Suppressor macrophage treated with lipopolysaccharide for 1 hour (primary cell): ENCODE results near the gene CDC42BPA.
"Not testable (repeated sequence)": the region's sequence is repeated elsewhere in the genome, so short reads cannot be mapped to it uniquely, and the experiment has no call there.

Source experiments
- DNase-seq, 3 donors: peaks; one replicate each; pipeline ENCODE4 v3.0.0-alpha.2; 2020 to 2022

Gene CDC42BPA

GRCh38 chr1:227318016-227318852, at the start of gene CDC42BPA:
TSS of gene CDC42BPA (minus strand) at chr1:227318492. CDS start at chr1:227317182, 1,310 bp downstream.
- peak; percentile 76 to 88 (median 80) for DNase-seq

GRCh38 chr1:227368009-227368408, 49.7 kb upstream of the CDC42BPA start:
- no peak for DNase-seq

- DNase-seq = no peak
Measured at GRCh38 chr1:227365473-227366431, 47.5 kb upstream of the CDC42BPA start.

GRCh38 chr1:227364657-227365056, 46.4 kb upstream of the CDC42BPA start:
- DNase-seq = no peak

- no peak for DNase-seq
Measured at GRCh38 chr1:227363825-227364224, 45.5 kb upstream of the CDC42BPA start.

- no peak for DNase-seq
Measured at GRCh38 chr1:227362039-227362438, 43.7 kb upstream of the CDC42BPA start.

- no peak for DNase-seq
Measured at GRCh38 chr1:227357927-227358302, 39.6 kb upstream of the CDC42BPA start.

GRCh38 chr1:227357171-227357926, 39.1 kb upstream of the CDC42BPA start:
- no peak for DNase-seq

GRCh38 chr1:227356620-227357146, 38.4 kb upstream of the CDC42BPA start:
- no peak for DNase-seq

GRCh38 chr1:227355542-227356245, 37.4 kb upstream of the CDC42BPA start:
- no peak for DNase-seq

- no peak for DNase-seq
Measured at GRCh38 chr1:227353186-227353585, 34.9 kb upstream of the CDC42BPA start.

GRCh38 chr1:227352164-227352563, 33.9 kb upstream of the CDC42BPA start:
- not testable (repeated sequence) for DNase-seq

GRCh38 chr1:227351443-227351842, 33.2 kb upstream of the CDC42BPA start:
- no peak for DNase-seq

GRCh38 chr1:227349967-227350366, 31.7 kb upstream of the CDC42BPA start:
- no peak for DNase-seq

GRCh38 chr1:227343727-227344551, 25.6 kb upstream of the CDC42BPA start:
- DNase-seq = peak in 2 of 3 donors; percentile 20 to 29

GRCh38 chr1:227343206-227343605, 24.9 kb upstream of the CDC42BPA start:
- DNase-seq = no peak

GRCh38 chr1:227342075-227342829, 24.0 kb upstream of the CDC42BPA start:
- no peak for DNase-seq

- DNase-seq = not testable (repeated sequence)
Measured at GRCh38 chr1:227336136-227336535, 17.8 kb upstream of the CDC42BPA start.

- DNase-seq = no peak
Measured at GRCh38 chr1:227335242-227336020, 17.1 kb upstream of the CDC42BPA start.
